Lower leg skin (tissue), 3 donors: ENCODE data around the gene FAM180B.

Source experiments
- POLR2A ChIP-seq, 2 donors: fragments of 450-650 bp; IDR thresholded peaks; one replicate each; pipeline ENCODE4 v1.6.1; 2016 to 2017; ENCODE audit warnings: antibody characterized with exemption in 2 of 2, mild to moderate bottlenecking in 1 of 2, moderate library complexity in 1 of 2
- TF ChIP-seq, protein P1 (sequence below), 3 donors: fragments of 450-650 bp; IDR thresholded peaks; one replicate each; pipeline ENCODE4 v1.5.1; 2016; ENCODE audit warnings: antibody characterized with exemption in 3 of 3, mild to moderate bottlenecking in 3 of 3, moderate library complexity in 2 of 3

DNA sequence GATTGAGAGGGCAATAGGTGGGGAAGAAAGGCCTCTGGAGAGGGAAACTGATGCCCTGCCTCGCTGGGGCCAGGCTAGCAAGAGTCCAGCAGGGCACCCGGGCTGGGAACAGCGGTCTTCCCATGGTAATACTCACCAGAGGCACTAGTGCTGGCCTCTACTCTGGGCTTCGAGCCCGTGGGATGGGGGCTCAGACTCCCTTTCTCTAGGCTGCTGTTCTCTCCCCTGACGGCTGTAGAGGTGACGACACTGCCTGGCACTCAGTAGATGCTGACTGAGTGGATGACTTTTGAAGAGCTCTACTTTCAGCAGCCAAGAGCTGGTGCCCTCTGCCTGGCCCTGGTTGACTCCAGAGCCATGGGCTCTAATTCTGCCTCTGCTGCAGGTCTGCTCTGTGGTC lies 8.6 kb downstream of the FAM180B start:
- TF ChIP-seq, protein P1, sequence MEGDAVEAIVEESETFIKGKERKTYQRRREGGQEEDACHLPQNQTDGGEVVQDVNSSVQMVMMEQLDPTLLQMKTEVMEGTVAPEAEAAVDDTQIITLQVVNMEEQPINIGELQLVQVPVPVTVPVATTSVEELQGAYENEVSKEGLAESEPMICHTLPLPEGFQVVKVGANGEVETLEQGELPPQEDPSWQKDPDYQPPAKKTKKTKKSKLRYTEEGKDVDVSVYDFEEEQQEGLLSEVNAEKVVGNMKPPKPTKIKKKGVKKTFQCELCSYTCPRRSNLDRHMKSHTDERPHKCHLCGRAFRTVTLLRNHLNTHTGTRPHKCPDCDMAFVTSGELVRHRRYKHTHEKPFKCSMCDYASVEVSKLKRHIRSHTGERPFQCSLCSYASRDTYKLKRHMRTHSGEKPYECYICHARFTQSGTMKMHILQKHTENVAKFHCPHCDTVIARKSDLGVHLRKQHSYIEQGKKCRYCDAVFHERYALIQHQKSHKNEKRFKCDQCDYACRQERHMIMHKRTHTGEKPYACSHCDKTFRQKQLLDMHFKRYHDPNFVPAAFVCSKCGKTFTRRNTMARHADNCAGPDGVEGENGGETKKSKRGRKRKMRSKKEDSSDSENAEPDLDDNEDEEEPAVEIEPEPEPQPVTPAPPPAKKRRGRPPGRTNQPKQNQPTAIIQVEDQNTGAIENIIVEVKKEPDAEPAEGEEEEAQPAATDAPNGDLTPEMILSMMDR (IDR thresholded peaks at IDR 0.05): no peak
- TF ChIP-seq POLR2A (IDR thresholded peaks at IDR 0.05): no peak
